GM21423 (cell line): ENCODE results near the gene IGFBPL1.

Source experiments
- ATAC-seq: cut with Tn5 transposase; IDR thresholded peaks from one replicate; pipeline ENCODE4 v1.9.1; 2021; ENCODE audit warnings: mild to moderate bottlenecking, moderate library complexity; ENCODE audit not compliant: unreplicated experiment

Gene IGFBPL1, protein sequence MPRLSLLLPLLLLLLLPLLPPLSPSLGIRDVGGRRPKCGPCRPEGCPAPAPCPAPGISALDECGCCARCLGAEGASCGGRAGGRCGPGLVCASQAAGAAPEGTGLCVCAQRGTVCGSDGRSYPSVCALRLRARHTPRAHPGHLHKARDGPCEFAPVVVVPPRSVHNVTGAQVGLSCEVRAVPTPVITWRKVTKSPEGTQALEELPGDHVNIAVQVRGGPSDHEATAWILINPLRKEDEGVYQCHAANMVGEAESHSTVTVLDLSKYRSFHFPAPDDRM

DNA sequence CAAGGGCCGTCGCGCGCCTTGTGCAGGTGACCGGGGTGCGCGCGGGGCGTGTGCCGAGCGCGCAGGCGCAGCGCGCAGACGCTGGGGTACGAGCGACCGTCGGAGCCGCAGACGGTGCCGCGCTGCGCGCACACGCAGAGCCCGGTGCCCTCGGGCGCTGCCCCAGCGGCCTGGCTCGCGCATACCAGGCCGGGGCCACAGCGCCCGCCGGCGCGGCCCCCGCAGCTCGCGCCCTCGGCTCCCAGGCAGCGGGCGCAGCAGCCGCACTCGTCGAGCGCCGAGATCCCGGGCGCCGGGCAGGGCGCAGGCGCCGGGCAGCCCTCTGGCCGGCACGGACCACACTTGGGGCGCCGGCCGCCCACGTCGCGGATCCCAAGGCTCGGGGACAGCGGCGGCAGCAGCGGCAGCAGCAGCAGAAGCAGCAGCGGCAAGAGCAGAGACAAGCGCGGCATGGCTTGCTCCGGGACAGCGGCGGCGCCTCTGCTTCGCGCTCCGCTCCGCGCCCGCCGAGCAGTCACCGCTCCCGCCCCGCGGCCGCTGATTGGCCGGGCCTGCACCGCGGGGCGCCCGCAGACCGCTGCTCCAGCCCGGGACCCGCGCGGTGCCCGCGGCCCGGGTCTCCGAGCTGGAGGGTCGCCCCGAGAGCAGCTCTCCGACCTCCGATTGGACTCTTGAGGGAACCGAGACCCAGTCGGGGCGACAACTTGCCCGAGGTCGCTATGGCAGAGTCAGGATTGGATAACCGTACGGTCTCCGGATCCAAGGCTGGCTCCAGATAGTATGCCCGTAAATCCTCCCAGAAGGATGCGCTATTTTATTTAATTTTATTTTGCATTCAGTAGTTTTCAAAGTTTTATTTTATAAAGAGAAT is at the start of gene IGFBPL1:
Gene IGFBPL1 (minus strand): TSS at position 482 of the 871 bp plus-strand sequence. CDS start 30 bp downstream, at position 452.
- peak; percentile 54 for ATAC-seq

GRCh38 chr9:38472583-38473249 is 48.5 kb upstream of the IGFBPL1 start:
- ATAC-seq = peak; percentile 73

- ATAC-seq = no peak
Measured at GRCh38 chr9:38467404-38467803, 43.1 kb upstream of the IGFBPL1 start.

DNA sequence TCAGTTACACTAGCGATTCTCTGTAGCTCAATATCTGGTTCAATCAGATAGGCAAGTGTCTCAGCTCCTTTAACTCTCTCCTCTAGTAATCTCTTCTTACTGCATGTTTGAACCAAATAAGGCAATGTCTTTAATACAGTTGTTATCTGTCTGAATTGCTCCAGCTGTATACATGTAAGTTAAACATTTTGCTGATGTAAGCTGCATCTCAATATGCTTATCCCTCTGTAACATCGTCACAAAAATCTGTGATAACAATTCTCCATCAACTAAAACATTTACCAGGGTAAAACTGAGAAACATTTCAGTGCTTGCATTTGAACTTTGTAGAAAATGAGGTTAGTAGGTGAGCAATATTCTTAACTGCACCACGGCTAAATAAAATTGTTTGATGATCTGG is 29.6 kb upstream of the IGFBPL1 start:
- no peak for ATAC-seq

DNA sequence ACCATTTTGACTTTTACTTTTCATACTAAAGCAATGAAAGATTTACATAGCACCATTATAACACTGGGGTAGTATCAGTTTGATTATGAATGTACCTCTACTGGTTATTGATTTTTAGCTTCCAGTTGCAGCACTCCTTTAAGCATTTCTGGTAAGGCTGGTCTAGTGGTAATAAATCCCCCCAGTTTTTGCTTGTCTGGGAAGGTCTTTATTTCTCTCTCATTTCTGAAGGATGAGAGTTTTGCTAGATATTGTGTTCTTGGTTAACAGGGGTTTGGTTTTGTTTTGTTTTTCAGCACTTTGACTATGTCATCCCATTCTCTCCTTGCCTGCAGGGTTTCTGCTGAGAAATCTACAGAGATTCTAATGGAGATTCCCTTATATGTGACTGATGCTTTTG is 26.9 kb upstream of the IGFBPL1 start:
- no peak for ATAC-seq

DNA sequence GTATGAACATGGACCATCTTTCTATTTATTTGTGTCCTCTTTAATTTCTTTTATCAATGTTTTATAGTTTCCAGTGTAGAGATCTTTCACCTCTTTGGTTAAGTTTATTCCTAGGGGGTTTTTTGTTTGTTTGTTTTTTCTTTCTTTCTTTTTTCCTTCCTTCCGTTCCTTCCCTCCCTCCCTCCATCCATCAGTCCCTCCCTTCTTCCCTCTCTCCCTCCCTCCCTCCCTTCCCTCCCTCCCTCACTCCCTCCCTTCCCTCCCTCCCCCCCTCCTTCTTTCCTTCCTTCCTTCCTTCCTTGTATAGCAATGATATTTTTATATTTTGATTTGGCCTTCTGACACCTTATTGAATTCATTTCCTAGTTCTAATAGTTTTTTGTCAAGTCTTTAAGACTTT is 23.4 kb upstream of the IGFBPL1 start:
- no peak for ATAC-seq

DNA sequence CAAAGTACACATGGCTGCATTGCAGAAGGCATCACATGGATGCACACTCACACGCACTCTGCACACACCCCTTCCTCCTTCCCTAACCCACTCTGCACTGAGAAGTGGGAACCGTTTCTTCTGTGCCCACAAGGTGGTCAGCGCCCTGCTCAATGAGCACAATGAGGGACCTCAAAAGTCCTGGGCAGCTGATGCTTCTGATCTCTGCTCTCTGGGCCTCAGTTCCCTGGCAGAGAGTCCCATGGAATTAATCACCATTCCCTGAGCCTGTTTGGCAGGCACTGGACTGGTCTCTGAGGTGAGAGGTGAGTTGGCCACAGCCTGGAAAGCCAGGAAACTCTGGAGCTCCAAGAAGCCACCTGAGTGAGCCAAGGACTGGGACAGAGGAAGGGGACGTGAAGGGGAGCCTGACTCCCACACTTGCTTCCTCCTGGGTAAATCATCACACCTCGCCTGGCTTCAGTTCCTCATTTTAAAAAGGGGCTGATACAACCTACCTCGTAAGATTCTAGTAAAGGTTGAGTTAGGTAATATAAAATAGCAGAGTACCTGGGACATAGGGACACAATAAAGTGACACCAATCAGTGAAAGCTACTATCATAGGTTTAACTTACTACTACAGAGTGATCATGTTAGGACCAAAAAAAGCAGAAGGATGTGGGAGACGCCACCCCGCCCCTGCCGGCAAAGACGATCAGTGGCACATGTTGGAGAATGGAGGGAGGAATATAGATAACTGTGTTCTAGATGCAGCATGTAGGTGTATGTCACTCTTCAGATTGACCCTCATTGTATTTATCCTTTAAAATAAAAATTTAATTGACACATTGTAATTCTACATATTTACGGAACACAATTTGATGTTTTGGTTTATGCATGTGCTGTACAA is 21.1 kb upstream of the IGFBPL1 start:
- peak; percentile 97 for ATAC-seq

DNA sequence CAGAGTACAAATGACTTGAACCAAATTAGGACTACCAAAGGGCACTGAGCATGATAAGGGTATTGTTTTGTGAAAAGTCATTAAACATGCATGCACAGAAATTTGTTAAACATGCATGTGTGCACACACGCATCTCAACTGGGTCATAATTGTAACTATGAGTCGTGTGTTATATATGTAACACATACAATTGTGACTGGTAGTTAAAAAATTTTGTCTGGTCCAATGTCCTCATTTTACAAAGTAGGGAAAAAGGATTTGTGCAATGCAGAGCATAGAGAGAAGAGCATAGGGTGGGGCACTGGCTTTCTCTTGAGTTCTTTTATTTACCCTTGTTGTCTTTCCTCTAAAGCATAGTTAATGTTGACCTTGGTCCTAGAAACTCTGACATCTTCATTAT is 19.3 kb upstream of the IGFBPL1 start:
- ATAC-seq = no peak

- no peak for ATAC-seq
Measured at GRCh38 chr9:38443181-38443580, 18.9 kb upstream of the IGFBPL1 start.

GRCh38 chr9:38442473-38443096 is 18.3 kb upstream of the IGFBPL1 start:
- no peak for ATAC-seq

- no peak for ATAC-seq
Measured at GRCh38 chr9:38441347-38442085, 17.3 kb upstream of the IGFBPL1 start.

DNA sequence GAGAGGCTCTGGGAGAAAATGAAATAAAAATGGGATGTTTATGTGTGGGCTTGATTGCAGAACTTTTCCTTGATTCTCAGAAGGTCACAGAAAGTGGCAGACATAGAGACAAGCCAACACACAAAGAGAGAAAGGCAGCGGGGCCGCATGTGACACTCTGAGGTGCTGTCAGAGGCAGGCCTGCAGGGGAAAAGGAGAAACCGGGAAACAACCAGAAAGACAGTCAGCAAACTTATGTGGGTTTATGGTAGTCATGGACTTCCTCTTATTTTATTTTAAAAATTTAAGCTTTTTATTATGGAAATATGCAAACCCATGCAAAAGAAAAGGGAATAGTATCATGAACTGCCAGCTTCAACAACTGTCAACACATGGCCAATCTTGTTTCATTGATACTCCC is 16.3 kb upstream of the IGFBPL1 start:
- no peak for ATAC-seq

DNA sequence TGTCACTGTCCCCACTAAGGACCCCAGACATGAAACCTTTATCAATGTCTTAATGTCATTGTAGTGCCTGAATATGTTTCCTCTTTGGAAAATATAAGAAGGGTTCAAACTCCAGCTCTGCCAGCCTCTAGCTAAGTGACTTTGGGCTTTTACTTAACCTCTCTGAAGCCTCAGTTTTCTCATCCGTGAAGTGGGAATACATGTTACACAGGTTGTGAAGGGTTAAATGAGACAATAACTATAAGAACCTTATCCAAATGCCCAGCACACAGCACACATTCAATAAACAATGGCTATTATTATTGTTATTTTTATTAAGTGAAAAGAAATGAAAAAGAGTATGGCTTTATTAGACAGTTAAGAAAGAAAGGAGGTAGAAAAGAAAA is 15.7 kb upstream of the IGFBPL1 start:
- ATAC-seq = no peak

GRCh38 chr9:38439291-38439915 is 15.1 kb upstream of the IGFBPL1 start:
- no peak for ATAC-seq

GRCh38 chr9:38437193-38437823 is 13.1 kb upstream of the IGFBPL1 start:
- no peak for ATAC-seq

DNA sequence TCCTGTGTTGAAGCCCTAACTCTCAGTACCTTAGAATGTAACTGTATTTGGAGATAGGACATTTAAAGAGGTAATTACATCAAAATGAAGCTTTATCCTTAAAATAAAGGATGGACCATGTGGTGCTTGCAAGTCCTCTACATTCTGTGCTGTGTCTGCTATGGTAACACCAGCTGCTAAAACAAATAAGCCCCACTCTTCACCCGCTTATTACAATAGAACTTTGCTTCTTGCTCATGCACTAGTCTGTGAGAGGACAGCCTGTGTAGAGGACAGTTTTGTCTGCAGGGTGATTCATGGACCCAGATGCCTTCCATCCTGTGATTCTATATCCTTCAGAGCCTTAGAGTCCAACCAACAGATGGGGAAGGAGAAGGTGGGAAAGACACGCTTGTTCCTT is 12.5 kb upstream of the IGFBPL1 start:
- ATAC-seq = no peak

GRCh38 chr9:38435521-38435920 is 11.3 kb upstream of the IGFBPL1 start:
- ATAC-seq = no peak

GRCh38 chr9:38434853-38435252 is 10.6 kb upstream of the IGFBPL1 start:
- ATAC-seq = no peak

DNA sequence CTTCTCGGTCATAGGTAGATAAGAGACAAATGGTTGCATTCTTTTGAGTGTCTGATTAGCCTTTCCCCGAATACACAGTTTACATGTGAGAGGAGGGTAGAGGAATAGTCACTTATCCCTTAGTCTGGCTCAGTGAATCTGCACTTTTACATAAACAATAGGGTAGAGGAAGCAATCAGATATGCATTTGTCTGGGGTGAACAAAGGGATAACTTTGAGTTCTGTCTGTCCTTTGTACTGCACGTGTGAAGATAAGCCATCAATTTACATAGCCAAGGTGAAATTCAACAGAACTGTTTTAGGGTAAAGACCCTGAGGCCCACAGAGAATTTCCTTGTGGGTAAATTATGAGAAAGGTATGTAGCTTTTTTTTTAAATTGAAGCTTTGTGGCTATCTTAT is 10.1 kb upstream of the IGFBPL1 start:
- no peak for ATAC-seq
